ENCODE data around the gene SUSD1.

DNA sequence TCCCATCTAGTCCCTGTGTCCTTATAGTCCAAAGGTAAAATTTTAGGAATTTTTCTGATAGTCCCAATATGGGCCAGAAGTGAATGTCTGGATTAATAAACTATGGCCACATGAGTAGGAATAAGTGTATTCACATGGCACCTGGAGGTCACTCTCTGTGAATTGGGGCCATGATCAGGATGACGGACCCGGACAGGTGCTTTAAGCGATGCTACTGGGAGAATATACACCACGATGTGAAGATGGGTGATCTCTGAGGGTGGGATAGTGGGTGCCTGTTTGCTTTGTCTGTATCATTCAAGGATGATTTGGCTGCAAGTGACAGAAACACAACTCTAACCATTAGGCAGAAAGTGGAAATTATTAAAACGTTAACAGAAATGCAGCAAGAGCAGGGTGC lies 177.3 kb downstream of the SUSD1 start:
- TF ChIP-seq TOX (CRISPR knock-in tag; IDR thresholded peaks at IDR 0.05; ENCODE audit: borderline replicate concordance) (no peak), ZFP3 (CRISPR knock-in tag; IDR thresholded peaks at IDR 0.05) (no peak)
